NK-92 (cell line): Measurements from ENCODE around the gene IFT52.

Experiments used
- DNase-seq: peaks from one replicate; lab custom pipeline; 2025; ENCODE audit not compliant: unreplicated experiment; lab: John Stamatoyannopoulos, UW

Gene IFT52, protein sequence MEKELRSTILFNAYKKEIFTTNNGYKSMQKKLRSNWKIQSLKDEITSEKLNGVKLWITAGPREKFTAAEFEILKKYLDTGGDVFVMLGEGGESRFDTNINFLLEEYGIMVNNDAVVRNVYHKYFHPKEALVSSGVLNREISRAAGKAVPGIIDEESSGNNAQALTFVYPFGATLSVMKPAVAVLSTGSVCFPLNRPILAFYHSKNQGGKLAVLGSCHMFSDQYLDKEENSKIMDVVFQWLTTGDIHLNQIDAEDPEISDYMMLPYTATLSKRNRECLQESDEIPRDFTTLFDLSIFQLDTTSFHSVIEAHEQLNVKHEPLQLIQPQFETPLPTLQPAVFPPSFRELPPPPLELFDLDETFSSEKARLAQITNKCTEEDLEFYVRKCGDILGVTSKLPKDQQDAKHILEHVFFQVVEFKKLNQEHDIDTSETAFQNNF

GRCh38 chr20:43590392-43591303, at the start of gene IFT52:
Gene IFT52 (plus strand): TSS chr20:43590937. CDS start chr20:43594699, 3,762 bp downstream.
- DNase-seq = peak; percentile 45

DNA sequence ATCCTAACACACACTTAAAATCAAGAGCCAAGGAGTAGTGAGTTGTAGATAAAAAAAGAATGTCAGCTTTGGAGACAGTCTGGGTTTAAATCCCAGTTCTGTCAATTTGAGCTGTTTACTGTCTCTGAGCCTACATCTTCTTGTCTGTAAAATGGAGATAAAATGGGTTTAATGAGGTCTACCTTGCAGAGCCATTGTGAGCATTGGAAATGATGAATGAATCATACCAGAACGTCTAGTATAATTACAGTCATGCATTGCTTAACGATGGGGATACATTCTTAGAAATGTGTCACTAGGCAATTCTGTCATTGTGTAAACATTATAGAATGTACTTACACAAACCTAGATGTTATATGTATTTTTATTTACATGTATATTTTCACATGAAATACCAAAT, 49.5 kb upstream of the IFT52 start:
- no peak for DNase-seq

DNA sequence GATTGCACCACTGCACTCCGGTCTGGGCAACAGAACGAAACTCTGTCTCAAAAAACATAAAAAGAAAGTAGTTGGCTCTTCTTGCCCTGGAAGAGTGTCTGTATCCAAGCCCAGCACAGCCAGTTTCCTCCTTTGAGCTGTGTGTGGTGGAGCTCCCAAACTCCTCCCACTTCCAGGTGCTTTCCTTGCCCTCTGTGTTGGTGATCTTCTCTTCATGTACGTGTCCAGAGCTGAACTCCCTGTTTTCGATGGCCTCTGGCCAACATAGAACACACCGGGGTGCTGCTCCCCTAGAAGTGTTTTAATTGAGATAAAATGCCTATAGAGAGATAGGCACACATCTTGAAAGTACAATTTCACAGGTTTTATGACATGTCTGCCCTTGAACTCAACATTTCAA, 48.6 kb upstream of the IFT52 start:
- no peak for DNase-seq

DNA sequence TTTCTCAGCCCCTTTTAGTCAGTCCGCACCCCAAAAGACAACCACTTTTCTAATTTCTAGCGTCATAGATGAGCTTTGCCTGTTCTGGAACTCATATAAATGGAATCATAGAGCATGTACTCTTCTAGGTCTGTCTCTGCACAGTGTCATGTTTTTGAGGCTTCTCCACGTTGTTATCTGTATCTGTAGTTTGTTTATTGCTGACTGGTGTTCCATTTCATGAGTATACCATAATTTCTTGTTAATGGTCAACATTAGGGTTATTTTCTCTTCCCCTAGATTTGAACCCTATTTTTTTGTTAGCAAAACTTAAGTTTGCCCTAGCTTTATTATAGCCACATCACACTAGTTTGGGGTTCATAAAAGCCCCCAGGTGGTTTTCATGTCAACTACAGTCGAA, 48.1 kb upstream of the IFT52 start:
- no peak for DNase-seq

GRCh38 chr20:43543138-43543537, 47.6 kb upstream of the IFT52 start:
- no peak for DNase-seq

GRCh38 chr20:43544501-43544900, 46.2 kb upstream of the IFT52 start:
- no peak for DNase-seq

GRCh38 chr20:43545837-43546578, 44.7 kb upstream of the IFT52 start:
- DNase-seq = no peak

DNA sequence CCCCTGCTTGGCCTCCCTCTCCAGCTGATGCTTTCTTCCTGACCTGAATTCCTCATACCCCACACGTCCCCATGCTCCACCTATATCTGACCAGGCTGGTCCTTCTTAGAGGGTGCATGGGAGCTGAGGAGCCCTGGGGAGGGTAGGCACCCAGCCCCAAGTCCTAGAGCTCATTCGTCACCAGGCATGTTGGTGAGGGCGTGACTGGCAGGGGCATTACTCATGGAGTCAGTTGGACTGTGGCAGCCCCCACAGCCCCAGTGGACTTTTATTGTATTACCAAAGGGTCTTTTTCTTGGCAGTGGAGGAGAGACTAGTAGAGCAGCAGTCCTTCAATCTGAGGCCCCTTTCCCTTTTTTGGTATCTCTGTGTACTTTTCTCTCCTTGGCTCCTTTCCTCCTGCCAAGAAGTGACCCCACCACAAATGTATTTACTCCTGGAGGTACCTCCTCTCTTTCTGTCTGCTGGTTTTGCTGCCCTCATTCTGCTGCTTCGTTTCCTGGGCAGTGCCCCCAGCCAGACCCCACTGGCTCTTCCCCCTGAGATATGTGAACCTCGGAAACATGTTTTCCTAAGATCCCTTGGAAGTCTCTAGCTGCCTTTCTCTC, 42.4 kb upstream of the IFT52 start:
- no peak for DNase-seq

DNA sequence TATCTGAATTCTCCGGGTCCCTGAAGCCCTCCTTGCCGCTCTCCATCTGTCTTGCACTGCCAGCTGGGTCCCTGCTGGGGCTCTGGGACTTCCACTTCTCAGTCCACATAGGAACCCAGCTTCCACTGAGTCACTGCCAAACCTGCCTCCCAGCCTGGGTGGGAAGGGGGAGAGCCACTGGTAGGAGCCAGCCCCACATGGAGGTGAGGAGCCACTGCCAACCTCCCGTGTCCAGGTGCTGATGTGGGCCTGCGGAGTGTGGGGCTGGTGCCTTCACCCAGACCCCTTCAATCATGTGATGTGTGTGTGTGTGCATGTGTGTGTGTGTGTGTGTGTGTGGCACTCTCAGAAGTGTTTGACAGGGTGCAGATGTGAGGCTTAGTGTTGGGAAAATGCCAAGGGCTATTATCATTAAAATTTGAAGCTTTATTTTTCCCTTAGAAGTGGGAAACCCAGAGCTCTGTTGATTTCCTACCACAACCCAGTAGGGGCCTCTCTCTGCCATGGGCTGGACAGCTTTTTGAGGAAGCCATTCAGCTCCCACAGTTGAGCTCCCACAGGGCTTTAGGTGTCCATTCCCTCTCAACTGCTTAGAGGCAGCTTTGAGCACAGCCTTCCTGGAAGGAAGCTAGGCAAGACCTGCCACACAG, 41.2 kb upstream of the IFT52 start:
- no peak for DNase-seq

- DNase-seq = no peak
Observed at GRCh38 chr20:43550456-43550855, 40.3 kb upstream of the IFT52 start.

GRCh38 chr20:43554369-43554768, 36.4 kb upstream of the IFT52 start:
- DNase-seq = no peak

DNA sequence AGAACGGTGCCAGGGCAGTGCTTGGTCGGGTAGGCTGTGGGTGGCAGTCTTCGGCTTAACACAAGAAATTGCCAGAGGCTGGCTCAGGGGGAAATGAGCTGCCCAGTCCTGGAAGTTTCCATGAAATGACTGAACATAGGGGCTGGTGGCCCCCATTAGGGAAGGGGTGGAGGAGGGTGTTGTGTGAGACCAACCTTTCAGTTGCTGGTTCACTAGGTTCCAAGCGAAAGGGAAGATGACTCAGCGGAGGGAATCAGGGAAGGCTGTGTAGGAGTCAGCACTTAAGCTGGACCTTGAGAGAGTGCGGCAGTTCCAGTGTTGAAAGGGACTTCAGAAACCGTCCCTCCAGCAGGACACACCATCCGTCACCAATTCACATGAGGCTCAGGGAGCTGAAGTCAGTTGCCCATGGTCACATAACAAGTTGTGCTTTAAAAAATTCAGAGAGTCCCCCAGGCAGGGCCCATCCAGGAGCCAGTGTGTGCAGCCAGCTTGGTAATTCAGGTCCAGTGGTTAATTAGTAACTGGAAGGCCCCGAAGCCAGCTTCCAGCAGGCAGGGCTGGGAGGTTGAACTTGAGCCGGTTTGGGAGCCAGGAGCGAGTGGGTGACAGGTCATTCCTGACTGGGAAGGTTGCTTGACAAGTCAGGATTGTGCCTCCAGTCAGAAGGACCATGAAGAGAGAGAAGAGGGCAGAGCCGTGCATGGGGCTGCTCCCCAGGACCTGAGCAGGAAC, 32.2 kb upstream of the IFT52 start, which contains the start of gene SGK2:
SGK2 (plus strand) TSS at position 616 of the 735 bp plus-strand sequence. CDS start 7,469 bp downstream, outside the sequence.
- no peak for DNase-seq

- no peak for DNase-seq
Observed at GRCh38 chr20:43559147-43559987, 31.4 kb upstream of the IFT52 start.

- DNase-seq = no peak
Observed at GRCh38 chr20:43560974-43561373, 29.8 kb upstream of the IFT52 start.

GRCh38 chr20:43563429-43563828, 27.3 kb upstream of the IFT52 start:
- DNase-seq = no peak

DNA sequence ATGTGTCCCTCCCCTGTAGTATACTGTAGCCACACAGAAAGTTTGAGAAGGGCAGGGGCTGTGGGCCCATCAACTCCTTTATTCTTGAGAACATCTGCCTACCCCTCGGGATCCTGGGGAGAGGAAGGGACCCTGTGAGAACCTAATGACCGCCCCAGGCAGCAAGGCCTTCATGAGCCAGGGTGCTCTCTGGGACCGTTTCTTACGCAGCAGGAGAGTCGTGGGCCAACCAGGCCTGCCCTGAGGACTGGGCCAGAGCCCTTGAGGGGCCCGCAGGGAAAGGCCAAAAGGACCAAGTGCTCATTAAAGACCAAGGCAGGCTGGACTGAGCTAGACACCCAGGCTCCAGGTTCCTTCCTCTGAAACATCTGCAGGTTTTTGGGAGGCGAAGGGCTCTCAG, 26.7 kb upstream of the IFT52 start:
- no peak for DNase-seq

DNA sequence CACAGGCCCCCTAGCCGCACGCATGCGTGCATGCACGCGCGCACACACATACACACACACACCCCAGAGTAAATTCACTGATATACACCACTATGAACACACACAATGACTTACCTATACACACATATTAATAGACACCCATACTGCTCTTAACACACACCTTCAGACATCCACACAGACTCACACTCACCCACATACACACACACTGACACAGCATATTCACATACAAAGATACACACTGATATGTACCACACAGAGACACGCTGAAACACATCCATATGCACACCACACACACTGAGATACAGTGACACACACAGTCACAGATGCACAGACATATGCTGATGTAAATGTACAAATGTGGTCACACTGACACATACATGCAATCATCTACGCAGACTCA, 26.3 kb upstream of the IFT52 start:
- no peak for DNase-seq

GRCh38 chr20:43564993-43565757, 25.6 kb upstream of the IFT52 start:
- no peak for DNase-seq
